K562 (cell line): Measurements from ENCODE around the gene ROPN1. TPM values are rescaled to one million over a fixed set of nuclear protein-coding genes. Genes with fewer than 3 reads are reported as not detected.

Experiments
- ATAC-seq: fragments of 200-7000 bp; cut with Tn5 transposase; 3 replicates; pipeline ENCODE4 v1.9.1; 2020; ENCODE audit warnings: moderate library complexity
- BruUV-seq: library from RNA; stranded (reverse); fragments of 400-500 nt; replicated peaks from 2 replicates; lab custom pipeline; 2021; lab: Mats Ljungman, UMichigan
- CTCF ChIA-PET: fragments of 300-600 bp; formaldehyde crosslinking; extraction: SDS; loops from one replicate; lab custom pipeline; 2021; ENCODE audit warnings: low intra/inter-chr PET ratio; lab: Yijun Ruan, JAX
- POLR2A ChIA-PET: fragments of 300-600, 350-650 bp; sonication (Branson Sonifier 250); formaldehyde crosslinking; extraction: SDS; loops from one replicate; lab custom pipeline; 2021; ENCODE audit warnings: antibody characterized with exemption, inconsistent platforms; lab: Yijun Ruan, JAX
- DNase-seq, 4 experiments: peaks; one replicate each; pipeline versions ENCODE4 v3.0.0 to v3.0.0-alpha.2; 2011 to 2018; ENCODE audit warnings: low spot score in 3 of 4, mixed read lengths in 3 of 4; ENCODE audit errors: extremely low read depth in 1 of 4
- FAIRE-seq: peaks from 2 replicates; lab custom pipeline; 2011; peaks lifted over from hg19 to GRCh38; lab: Jason Lieb, UNC
- H2AFZ ChIP-seq: 2 replicates; pipeline ENCODE4 v1.6.0; 2011; ENCODE audit warnings: low read depth, low read length, control low read depth, inconsistent platforms
- H3K27ac ChIP-seq: fragments of 200-600 bp; 3 replicates; pipeline ENCODE4 v1.8.0; 2011; ENCODE audit warnings: low read depth, mild to moderate bottlenecking, control low read depth, inconsistent platforms, low read length, moderate library complexity, mixed read lengths; ENCODE audit errors: extremely low read depth
- H3K27me3 ChIP-seq, 2 experiments: fragments of 300-600 bp in 1 of 2; 2 replicates in 1 of 2; 3 replicates in 1 of 2; pipeline versions ENCODE4 v1.6.0 to v1.8.0; 2011; ENCODE audit warnings: inconsistent platforms in 2 of 2, low read length in 2 of 2, mild to moderate bottlenecking in 1 of 2, mixed read lengths in 1 of 2, moderate library complexity in 1 of 2; ENCODE audit not compliant: control insufficient read depth in 2 of 2, insufficient read depth in 2 of 2
- H3K36me3 ChIP-seq: fragments of 300-600 bp; 3 replicates; pipeline ENCODE4 v1.8.0; 2011; ENCODE audit warnings: mild to moderate bottlenecking, low read length, inconsistent platforms; ENCODE audit not compliant: control insufficient read depth, insufficient read depth
- H3K4me1 ChIP-seq, 2 experiments: fragments of 200-600 bp in 1 of 2; replicated peaks in 1 of 2; 2 replicates in 1 of 2; 3 replicates in 1 of 2; pipeline versions ENCODE4 v1.5.1 to v1.8.0; 2011; ENCODE audit warnings: inconsistent platforms in 2 of 2, low read length in 2 of 2, mild to moderate bottlenecking in 1 of 2, mixed read lengths in 1 of 2, moderate library complexity in 1 of 2; ENCODE audit not compliant: control insufficient read depth in 2 of 2, insufficient read depth in 2 of 2
- H3K4me2 ChIP-seq: 2 replicates; pipeline ENCODE4 v1.6.1; 2011; ENCODE audit warnings: low read length, control low read depth, inconsistent platforms, mixed read lengths; ENCODE audit not compliant: insufficient read depth
- H3K4me3 ChIP-seq: fragments of 200-600 bp; sonication (generic), shearing (Covaris generic); 2 replicates; pipeline ENCODE4 v1.5.1; 2016; ENCODE audit warnings: control low read depth, inconsistent platforms
- H3K79me2 ChIP-seq: fragments of 200-600 bp; 3 replicates; pipeline ENCODE4 v1.8.0; 2011; ENCODE audit warnings: low read length, inconsistent platforms; ENCODE audit not compliant: control insufficient read depth, insufficient read depth
- H3K9ac ChIP-seq, 2 experiments: 2 replicates each; pipeline versions ENCODE4 v1.6.0 to v1.6.1; 2011; ENCODE audit warnings: low read depth in 2 of 2, low read length in 2 of 2, control low read depth in 1 of 2, inconsistent platforms in 1 of 2, mild to moderate bottlenecking in 1 of 2, mixed read lengths in 1 of 2; ENCODE audit not compliant: insufficient read depth in 1 of 2
- H3K9me1 ChIP-seq: one replicate; pipeline ENCODE4 v1.6.0; 2011; ENCODE audit warnings: inconsistent platforms, mild to moderate bottlenecking, low read length, moderate library complexity; ENCODE audit not compliant: control insufficient read depth, insufficient read depth
- H3K9me3 ChIP-seq: replicated peaks from 2 replicates; pipeline ENCODE4 v1.5.1; 2011; ENCODE audit warnings: low read depth, low read length, inconsistent platforms; ENCODE audit not compliant: control insufficient read depth, insufficient read depth
- H4K20me1 ChIP-seq: replicated peaks from 2 replicates; pipeline ENCODE4 v1.6.1; 2011; ENCODE audit warnings: low read length, inconsistent platforms, mixed read lengths; ENCODE audit not compliant: control insufficient read depth, insufficient read depth
- CBFA2T3 ChIP-seq: fragments of 450-650 bp; IDR thresholded peaks from 2 replicates; pipeline ENCODE4 v1.6.1; 2017
- HCFC1 ChIP-seq: IDR thresholded peaks from 2 replicates; pipeline ENCODE4 v1.6.1; 2012; ENCODE audit warnings: low read depth, low read length, improper control_type of control experiment
- NRF1 ChIP-seq, 2 experiments: fragments of 450-650 bp; IDR thresholded peaks in 1 of 2; conservative IDR thresholded peaks in 1 of 2; 2 replicates each; pipeline ENCODE4 v1.6.1; 2014; ENCODE audit warnings: mild to moderate bottlenecking in 2 of 2
- ZBTB11 ChIP-seq, 3 experiments: fragments of 200-800 bp in 1 of 3; fragments of 250-450 bp in 1 of 3; fragments of 450-650 bp in 1 of 3; sonication (Bioruptor Pico) in 1 of 3; sonication (Bioruptor generic) in 1 of 3; formaldehyde crosslinking in 1 of 3; IDR thresholded peaks; 2 replicates each; pipeline versions ENCODE4 v1.6.1 to v1.8.0; 2016 to 2022; ENCODE audit warnings: mild to moderate bottlenecking in 2 of 3, missing genetic modification characterization in 2 of 3, missing compliant biosample characterization in 1 of 3, moderate library complexity in 1 of 3
- WGBS: fragments of 100-300 bp; shearing (Covaris generic); methylation state at CpG from one replicate; pipeline ENCODE4 v1.1.6; 2016; ENCODE audit warnings: low coverage, mixed read lengths; ENCODE audit not compliant: insufficient coverage; ENCODE audit errors: missing lambda C conversion rate; 5-methylcytosine and 5-hydroxymethylcytosine counted together
- in situ Hi-C: fragments of 300-500 bp; cut with MboI; formaldehyde crosslinking; loops from 4 replicates; pipeline ENCODE4 v1.15.0; 2018; ENCODE audit warnings: inconsistent platforms, mixed read lengths
- intact Hi-C: fragments of 100-400 bp; cut with micrococcal nuclease; formaldehyde crosslinking; loops from 2 replicates; pipeline ENCODE4 v1.14.2; 2022
- polyA plus RNA-seq, 8 experiments: library from polyadenylated mRNA; depleted of rRNA in 4 of 8; stranded (reverse) in 5 of 8; unstranded in 3 of 8; fragments of >200 nt; fragmentation: Nextera tagmentation in 2 of 8; fragmentation: Illumina TruSeq in 1 of 8; extraction: Ambion mirVana in 2 of 8; extraction: Trizol in 1 of 8; gene quantifications; 2 replicates each; pipeline versions ENCODE4 v1.2.1 to v1.2.3, GENCODE V29; 2011 to 2014; ENCODE audit warnings: inconsistent platforms in 1 of 8, missing spikeins in 1 of 8
- total RNA-seq, 7 experiments: library from RNA; depleted of rRNA in 6 of 7; stranded (reverse); fragments of >200 nt in 6 of 7; fragmentation: Illumina TruSeq in 2 of 7; extraction: Trizol in 2 of 7; gene quantifications; 2 replicates each; pipeline versions ENCODE4 v1.2.1 to v1.2.3, GENCODE V29; 2011 to 2021; ENCODE audit warnings: low replicate concordance in 1 of 7

Gene ROPN1
- total and polyA plus RNA-seq, 9 of the 15 experiments (the other 6 are each of a cell fraction or from before 2014, with no cell fraction given) = not detected

- H3K9me3 ChIP-seq = no peaks in the 10 kb centered on the region
- H3K4me3 ChIP-seq = peak overlapping the region; percentile 82
- peak overlapping the region; percentile 84; the same call in 1 of the 2 replicates for H3K4me2 ChIP-seq
- 2% methylated on average over 5 of the region's 15 CpGs for WGBS
- H3K4me1 ChIP-seq = no peaks in the 10 kb centered on the region; a peak in 2 of 5 replicates
- intact Hi-C loops = loop anchor here (10.0 kb wide), 1 partner anchor 317 kb away; no protein-coding TSS in a partner anchor
- no TSS peak for BruUV-seq
- no peaks in the 10 kb centered on the region for H4K20me1 ChIP-seq
- H3K9ac ChIP-seq = peak overlapping the region in 1 of 2 experiments; percentile 94; a peak in 1 of 4 replicates
- TF ChIP-seq ZBTB11 (CRISPR knock-in tag; IDR thresholded peaks at IDR 0.05) (peak in 1 of 3 experiments; percentile 60; a peak in 1 of 6 replicates), NRF1 (conservative IDR thresholded peaks at IDR 0.05 in 1 of 2, IDR thresholded peaks at IDR 0.05 in 1 of 2) (0 out of 4 replicates have a peak, but pooled peaks of 1 of the 2 experiments have one; percentile 5), CBFA2T3 (no peak), HCFC1 (no peak)
- TF ChIP-seq, all 486 proteins: peak for 2
- H3K9me1 ChIP-seq = no peaks in the 10 kb centered on the region
- no peak for DNase-seq
- H3K27me3 ChIP-seq = no peaks in the 10 kb centered on the region
- POLR2A ChIA-PET = interaction anchor here (0.6 to 1.4 kb wide), 4 partner anchors 12 to 146 kb away, joined by 3 to 4 read pairs (median 3); no protein-coding TSS in a partner anchor
- FAIRE-seq = no peak
- in situ Hi-C loops = no loop called here
- CTCF ChIA-PET = no interaction called here
- peak overlapping the region; percentile 89 for H2AFZ ChIP-seq
- peak overlapping the region; percentile 95; the same call in 1 of the 3 replicates for H3K27ac ChIP-seq
- H3K79me2 ChIP-seq = peaks cover 36% of the 10 kb centered on the region
- no peak for ATAC-seq
- peaks cover 4% of the 10 kb centered on the region; the same call in 1 of the 3 replicates for H3K36me3 ChIP-seq
Observed at GRCh38 chr3:123961508-123961856, 30.4 kb downstream of the ROPN1 start.
